Smooth muscle cell (in vitro differentiated cells): ENCODE results near the gene FSTL1. TPM values are rescaled to one million over a fixed set of nuclear protein-coding genes. Genes with fewer than 3 reads are reported as not detected.

Experiments
- DNase-seq: peaks from one replicate; lab custom pipeline; 2025; ENCODE audit not compliant: unreplicated experiment; lab: John Stamatoyannopoulos, UW
- H2AFZ ChIP-seq: fragments of 200-600 bp; sonication (generic); 2 replicates; pipeline ENCODE4 v1.6.0; 2016; ENCODE audit warnings: antibody characterized with exemption, low read depth, mild to moderate bottlenecking
- H3F3A ChIP-seq: fragments of 200-600 bp; sonication (generic); 2 replicates; pipeline ENCODE4 v1.6.0; 2017; ENCODE audit warnings: antibody characterized with exemption, low read depth
- H3K27ac ChIP-seq: fragments of 200-600 bp; sonication (generic); 2 replicates; pipeline ENCODE4 v1.5.1; 2016; ENCODE audit warnings: low read depth, mild to moderate bottlenecking
- H3K27me3 ChIP-seq: fragments of 200-600 bp; sonication (generic); 2 replicates; pipeline ENCODE4 v1.6.1; 2016; ENCODE audit warnings: low read depth, mild to moderate bottlenecking
- H3K36me3 ChIP-seq: fragments of 200-600 bp; sonication (generic); 2 replicates; pipeline ENCODE4 v1.5.1; 2016; ENCODE audit warnings: low read depth
- H3K4me1 ChIP-seq: fragments of 200-600 bp; sonication (generic); 2 replicates; pipeline ENCODE4 v1.5.1; 2016; ENCODE audit warnings: low read depth
- H3K4me2 ChIP-seq: fragments of 200-600 bp; sonication (generic); 2 replicates; pipeline ENCODE4 v1.6.0; 2016; ENCODE audit warnings: mild to moderate bottlenecking
- H3K4me3 ChIP-seq: fragments of 200-600 bp; sonication (generic); 2 replicates; pipeline ENCODE4 v1.5.1; 2016; ENCODE audit warnings: mild to moderate bottlenecking
- H3K79me2 ChIP-seq: fragments of 200-600 bp; sonication (generic); 2 replicates; pipeline ENCODE4 v1.6.0; 2016; ENCODE audit warnings: low read depth, mild to moderate bottlenecking
- H3K9ac ChIP-seq: fragments of 200-600 bp; sonication (generic); 2 replicates; pipeline ENCODE4 v1.6.0; 2016; ENCODE audit warnings: low read depth
- H3K9me3 ChIP-seq: fragments of 200-600 bp; sonication (generic); replicated peaks from 2 replicates; pipeline ENCODE4 v1.5.1; 2016; ENCODE audit warnings: low read depth
- H4K20me1 ChIP-seq: fragments of 200-600 bp; sonication (generic); 2 replicates; pipeline ENCODE4 v1.6.0; 2016; ENCODE audit warnings: low read depth
- CTCF ChIP-seq: fragments of 200-600 bp; sonication (generic); IDR thresholded peaks from 2 replicates; pipeline ENCODE4 v1.5.1; 2017; ENCODE audit warnings: borderline replicate concordance, mild to moderate bottlenecking, antibody characterized with exemption; ENCODE audit not compliant: insufficient read depth, poor library complexity, severe bottlenecking
- WGBS: methylation state at CpG from one replicate; pipeline ENCODE4 v1.1.7; 2016; ENCODE audit warnings: low lambda C conversion rate; 5-methylcytosine and 5-hydroxymethylcytosine counted together
- polyA plus RNA-seq: library from polyadenylated mRNA; unstranded; fragments of >200 nt; fragmentation: Nextera tagmentation; extraction: Ambion mirVana; gene quantifications from 2 replicates; pipeline ENCODE4 v1.2.1, GENCODE V29; 2016
- total RNA-seq: library from RNA; depleted of rRNA; stranded (reverse); fragments of >200 nt; gene quantifications from 2 replicates; pipeline ENCODE4 v1.2.3, GENCODE V29; 2014

Gene FSTL1
- total and polyA plus RNA-seq, 2 experiments from 2014 or later: 562 to 630 TPM

- no peak overlapping the region for H2AFZ ChIP-seq
Observed at GRCh38 chr3:120445654-120446053, 5.1 kb downstream of the FSTL1 start.

GRCh38 chr3:120443626-120444123 lies 7.1 kb downstream of the FSTL1 start:
- H3K4me1 ChIP-seq: peaks cover 22% of the 10 kb centered on the region
- WGBS: 64% methylated on average over 1 of the region's 1 CpG

More at GRCh38 chr3:120445654-120446053, 5.1 kb downstream of the FSTL1 start:
- no peak overlapping the region for H3K9ac ChIP-seq
- H3F3A ChIP-seq: peaks cover 29% of the 10 kb centered on the region
- no peak overlapping the region for H3K27ac ChIP-seq
- H3K79me2 ChIP-seq: peaks cover 83% of the 10 kb centered on the region
- H3K4me1 ChIP-seq: peaks cover 23% of the 10 kb centered on the region
- WGBS: 91% methylated on average over 5 of the region's 5 CpGs
- TF ChIP-seq CTCF: no peak
- H3K27me3 ChIP-seq: no peaks in the 10 kb centered on the region
- H4K20me1 ChIP-seq: peaks cover 83% of the 10 kb centered on the region
- H3K4me3 ChIP-seq: no peak overlapping the region
- DNase-seq: no peak
- H3K4me2 ChIP-seq: no peak overlapping the region
- H3K36me3 ChIP-seq: no peaks in the 10 kb centered on the region
- no peaks in the 10 kb centered on the region for H3K9me3 ChIP-seq

GRCh38 chr3:120442975-120443517 lies 7.7 kb downstream of the FSTL1 start:
- Histone ChIP-seq H3K27ac (peak overlapping the region; percentile 30), H3F3A (peaks cover 53% of the 10 kb centered on the region), H3K4me1 (peaks cover 22% of the 10 kb centered on the region), H3K4me2 (no peak overlapping the region), H3K36me3 (no peaks in the 10 kb centered on the region), H3K79me2 (peaks cover 70% of the 10 kb centered on the region), H3K4me3 (no peak overlapping the region), H3K27me3 (no peaks in the 10 kb centered on the region), H2AFZ (no peak overlapping the region), H4K20me1 (peaks cover 87% of the 10 kb centered on the region), H3K9ac (no peak overlapping the region), H3K9me3 (no peaks in the 10 kb centered on the region)
- WGBS: 69% methylated on average over 2 of the region's 2 CpGs
- TF ChIP-seq CTCF: peak; percentile 27
- DNase-seq: no peak

More at GRCh38 chr3:120443626-120444123, 7.1 kb downstream of the FSTL1 start:
- H3K9ac ChIP-seq: no peak overlapping the region
- TF ChIP-seq CTCF: no peak
- H3K27ac ChIP-seq: peak overlapping the region; percentile 30
- H3K4me2 ChIP-seq: peak overlapping the region; percentile 1
- peaks cover 94% of the 10 kb centered on the region for H4K20me1 ChIP-seq
- no peak overlapping the region for H3K4me3 ChIP-seq
- no peak overlapping the region for H2AFZ ChIP-seq
- H3K27me3 ChIP-seq: no peaks in the 10 kb centered on the region
- peaks cover 74% of the 10 kb centered on the region for H3K79me2 ChIP-seq
- H3F3A ChIP-seq: peaks cover 47% of the 10 kb centered on the region
- no peak for DNase-seq
- no peaks in the 10 kb centered on the region for H3K9me3 ChIP-seq
- no peaks in the 10 kb centered on the region for H3K36me3 ChIP-seq

GRCh38 chr3:120441776-120442175 lies 9.0 kb downstream of the FSTL1 start:
- H3K36me3 ChIP-seq: no peaks in the 10 kb centered on the region
- H3K27me3 ChIP-seq: no peaks in the 10 kb centered on the region
- H3F3A ChIP-seq: peaks cover 61% of the 10 kb centered on the region
- no peak overlapping the region for H3K4me3 ChIP-seq
- 90% methylated on average over 4 of the region's 4 CpGs for WGBS
- no peak overlapping the region for H2AFZ ChIP-seq
- no peak overlapping the region for H3K9ac ChIP-seq
- H3K4me1 ChIP-seq: peaks cover 21% of the 10 kb centered on the region
- no peaks in the 10 kb centered on the region for H3K9me3 ChIP-seq
- H4K20me1 ChIP-seq: peaks cover 75% of the 10 kb centered on the region
- DNase-seq: no peak
- no peak for TF ChIP-seq CTCF
- H3K79me2 ChIP-seq: peaks cover 70% of the 10 kb centered on the region
- peak overlapping the region; percentile 98 for H3K27ac ChIP-seq
- no peak overlapping the region for H3K4me2 ChIP-seq
